DOHH2 (cell line): ENCODE results near the gene DSC2.

Experiments used
- EZH2phosphoT487 ChIP-seq: fragments of 200-600 bp; sonication (generic); IDR thresholded peaks from 2 replicates; pipeline ENCODE4 v1.6.1; 2017; ENCODE audit warnings: borderline replicate concordance, mild to moderate bottlenecking, antibody characterized with exemption, low read length, moderate library complexity, mixed read lengths
- TF ChIP-seq, protein P1 (sequence below): fragments of 200-600 bp; sonication (generic); IDR thresholded peaks from one replicate; pipeline ENCODE4 v1.5.1; 2014; ENCODE audit warnings: antibody characterized with exemption, mild to moderate bottlenecking, low read depth, low read length; ENCODE audit not compliant: poor library complexity, severe bottlenecking

DNA sequence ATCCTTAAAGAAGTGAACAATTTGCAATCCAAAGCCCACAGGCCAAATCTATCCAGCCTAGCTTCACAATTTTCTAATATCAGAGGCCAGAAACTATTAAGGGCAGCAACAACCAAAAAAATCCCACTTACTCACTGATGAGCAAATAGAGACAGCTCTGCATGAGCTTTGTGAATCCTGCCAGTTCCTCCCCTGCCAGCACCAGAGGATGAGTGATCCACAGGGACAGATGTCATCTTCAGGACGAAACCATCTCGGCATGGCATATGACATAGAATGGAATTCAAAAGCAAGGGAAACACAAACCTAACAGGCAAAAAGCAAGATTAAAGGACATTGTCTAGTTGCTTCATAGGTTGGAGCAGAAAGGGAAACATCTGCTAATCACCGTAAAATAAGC lies 2.2 kb upstream of the DSC2 start:
- no peak for TF ChIP-seq EZH2phosphoT487
- TF ChIP-seq, protein P1, sequence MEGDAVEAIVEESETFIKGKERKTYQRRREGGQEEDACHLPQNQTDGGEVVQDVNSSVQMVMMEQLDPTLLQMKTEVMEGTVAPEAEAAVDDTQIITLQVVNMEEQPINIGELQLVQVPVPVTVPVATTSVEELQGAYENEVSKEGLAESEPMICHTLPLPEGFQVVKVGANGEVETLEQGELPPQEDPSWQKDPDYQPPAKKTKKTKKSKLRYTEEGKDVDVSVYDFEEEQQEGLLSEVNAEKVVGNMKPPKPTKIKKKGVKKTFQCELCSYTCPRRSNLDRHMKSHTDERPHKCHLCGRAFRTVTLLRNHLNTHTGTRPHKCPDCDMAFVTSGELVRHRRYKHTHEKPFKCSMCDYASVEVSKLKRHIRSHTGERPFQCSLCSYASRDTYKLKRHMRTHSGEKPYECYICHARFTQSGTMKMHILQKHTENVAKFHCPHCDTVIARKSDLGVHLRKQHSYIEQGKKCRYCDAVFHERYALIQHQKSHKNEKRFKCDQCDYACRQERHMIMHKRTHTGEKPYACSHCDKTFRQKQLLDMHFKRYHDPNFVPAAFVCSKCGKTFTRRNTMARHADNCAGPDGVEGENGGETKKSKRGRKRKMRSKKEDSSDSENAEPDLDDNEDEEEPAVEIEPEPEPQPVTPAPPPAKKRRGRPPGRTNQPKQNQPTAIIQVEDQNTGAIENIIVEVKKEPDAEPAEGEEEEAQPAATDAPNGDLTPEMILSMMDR, result no peak
